ENCODE results near the gene CHRNA5.
"Not testable (repeated sequence)": the region's sequence is repeated elsewhere in the genome, so short reads cannot be mapped to it uniquely, and the experiment has no call there.

CHRNA5 gene

DNA sequence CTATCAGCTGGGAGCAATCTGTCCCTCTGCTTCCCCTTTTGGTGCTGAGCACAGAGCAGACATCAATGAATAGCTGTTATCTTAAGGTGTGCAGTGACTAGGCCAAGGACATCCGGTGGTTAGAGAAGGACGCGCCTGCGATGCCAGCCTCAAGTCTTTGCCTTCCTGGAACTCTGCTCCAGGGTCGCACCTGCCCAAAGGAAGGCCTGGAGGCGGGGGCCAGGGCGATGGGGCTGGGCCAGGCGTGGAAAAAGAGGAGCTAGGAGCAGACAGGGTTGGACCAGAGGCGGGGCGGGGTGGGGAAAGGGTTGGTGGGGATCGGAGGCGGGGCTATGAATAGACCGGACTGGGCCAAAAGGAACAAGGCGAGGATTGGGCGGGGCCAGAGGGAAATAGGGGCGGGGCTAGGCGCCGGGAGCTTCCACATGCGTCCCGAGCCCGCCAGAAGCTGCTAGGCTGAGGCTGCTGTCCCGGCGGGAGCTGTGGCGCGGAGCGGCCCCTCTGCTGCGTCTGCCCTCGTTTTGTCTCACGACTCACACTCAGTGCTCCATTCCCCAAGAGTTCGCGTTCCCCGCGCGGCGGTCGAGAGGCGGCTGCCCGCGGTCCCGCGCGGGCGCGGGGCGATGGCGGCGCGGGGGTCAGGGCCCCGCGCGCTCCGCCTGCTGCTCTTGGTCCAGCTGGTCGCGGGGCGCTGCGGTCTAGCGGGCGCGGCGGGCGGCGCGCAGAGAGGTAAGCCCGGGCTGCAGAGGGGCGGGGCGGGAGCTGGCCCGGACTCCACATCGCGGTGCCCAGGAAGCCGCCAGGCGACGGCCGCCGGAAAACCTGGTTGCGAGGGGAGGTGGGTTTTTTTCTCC is at the start of gene CHRNA5:
Gene CHRNA5, plus strand, starts transcription at position 424 of the 854 bp plus-strand sequence. Its CDS starts 200 bp downstream, at position 624.
- DNase-seq (ENCODE audit: low read depth in 2 of 2) = peak; percentile 58 to 70

DNA sequence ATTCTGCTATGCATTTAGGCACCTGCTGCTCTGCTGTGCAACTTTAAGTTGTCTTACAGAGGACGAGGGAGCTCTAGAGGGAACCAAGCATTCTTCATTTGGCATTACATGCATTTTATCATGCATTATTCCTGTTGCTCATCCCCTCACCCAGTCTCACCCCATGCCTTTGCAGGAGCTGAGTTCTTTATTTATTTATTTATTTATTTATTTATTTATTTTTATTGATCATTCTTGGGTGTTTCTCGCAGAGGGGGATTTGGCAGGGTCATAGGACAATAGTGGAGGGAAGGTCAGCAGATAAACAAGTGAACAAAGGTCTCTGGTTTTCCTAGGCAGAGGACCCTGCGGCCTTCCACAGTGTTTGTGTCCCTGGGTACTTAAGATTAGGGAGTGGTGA is 45.3 kb upstream of the CHRNA5 start:
- not testable (repeated sequence) for DNase-seq (ENCODE audit: low read depth in 2 of 2)

DNA sequence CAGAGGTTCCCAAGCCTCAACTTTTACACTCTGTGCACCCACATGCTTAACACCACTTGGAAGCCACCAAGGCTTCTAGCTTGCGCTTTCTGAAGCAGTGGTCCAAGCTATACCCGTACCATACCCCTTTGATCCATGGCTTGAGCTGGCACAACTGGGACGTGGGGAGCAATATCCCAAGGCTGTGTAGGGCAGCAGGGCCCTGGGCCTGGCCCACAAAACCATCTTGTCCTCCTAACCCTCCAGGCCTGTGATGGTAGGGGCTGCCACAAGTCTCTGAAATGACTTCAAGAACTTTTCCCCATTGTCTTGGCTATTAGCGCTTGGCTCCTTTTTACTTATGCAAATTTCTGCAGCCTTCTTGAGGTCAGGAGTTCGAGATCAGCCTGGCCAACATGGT is 41.1 kb upstream of the CHRNA5 start:
- no peak for DNase-seq (ENCODE audit: low read depth in 2 of 2)

DNA sequence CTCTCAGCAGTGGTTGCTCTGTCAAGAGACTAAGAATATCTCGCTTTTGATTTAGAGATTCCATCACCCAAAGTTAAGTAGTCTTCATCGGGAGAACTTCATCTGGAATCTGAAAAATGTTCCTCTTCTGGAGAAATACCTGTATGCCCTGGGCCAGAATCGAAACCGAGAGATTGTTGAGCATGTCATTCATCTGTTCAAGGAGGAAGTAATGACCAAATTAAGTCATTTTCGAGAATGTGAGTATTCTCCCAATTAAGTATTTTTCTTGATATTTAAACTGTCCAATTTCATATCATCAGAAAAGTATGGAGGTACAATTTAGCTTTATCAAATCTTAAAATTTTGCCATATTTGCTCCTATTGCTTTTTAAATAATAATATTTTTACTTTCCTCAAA is 38.0 kb upstream of the CHRNA5 start:
- DNase-seq (ENCODE audit: low read depth in 2 of 2) = no peak

DNA sequence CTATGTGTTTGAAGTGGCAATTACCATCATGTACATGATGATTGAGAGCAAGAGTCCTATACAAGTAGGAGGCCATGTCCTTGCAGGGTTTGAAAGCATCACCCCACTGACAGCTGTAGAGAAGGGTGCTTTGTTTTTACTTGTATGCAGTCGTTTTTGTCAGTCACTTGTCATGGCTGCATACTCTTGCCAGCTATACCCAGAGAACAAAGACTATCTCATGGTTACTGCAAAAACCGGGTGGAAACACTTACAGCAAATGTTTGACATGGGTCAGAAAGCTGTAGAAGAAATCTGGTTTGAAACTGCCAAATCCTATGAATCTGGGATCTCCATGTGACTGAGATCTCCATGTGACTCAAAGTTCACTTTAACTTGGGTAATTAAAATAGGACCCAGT is 32.0 kb upstream of the CHRNA5 start:
- DNase-seq (ENCODE audit: low read depth in 2 of 2) = no peak

DNA sequence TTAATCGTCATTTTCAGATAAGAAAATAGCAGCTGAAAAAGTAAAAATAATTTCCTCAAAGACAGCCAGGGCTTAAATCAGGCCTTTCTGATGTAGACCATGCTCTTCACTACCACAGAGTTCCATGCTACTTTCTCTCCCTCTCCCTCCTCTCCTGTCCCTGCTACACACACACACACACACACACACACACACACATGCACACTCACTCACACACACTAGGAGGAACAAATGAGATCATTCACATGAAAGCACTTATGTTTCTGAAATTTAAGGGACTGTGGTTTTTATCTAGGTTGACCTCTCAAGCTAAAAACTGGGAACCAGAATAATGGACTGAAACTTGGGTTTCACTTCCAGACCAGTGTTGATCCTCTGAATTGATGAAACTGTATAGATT is 29.2 kb upstream of the CHRNA5 start:
- no peak for DNase-seq (ENCODE audit: low read depth in 2 of 2)

DNA sequence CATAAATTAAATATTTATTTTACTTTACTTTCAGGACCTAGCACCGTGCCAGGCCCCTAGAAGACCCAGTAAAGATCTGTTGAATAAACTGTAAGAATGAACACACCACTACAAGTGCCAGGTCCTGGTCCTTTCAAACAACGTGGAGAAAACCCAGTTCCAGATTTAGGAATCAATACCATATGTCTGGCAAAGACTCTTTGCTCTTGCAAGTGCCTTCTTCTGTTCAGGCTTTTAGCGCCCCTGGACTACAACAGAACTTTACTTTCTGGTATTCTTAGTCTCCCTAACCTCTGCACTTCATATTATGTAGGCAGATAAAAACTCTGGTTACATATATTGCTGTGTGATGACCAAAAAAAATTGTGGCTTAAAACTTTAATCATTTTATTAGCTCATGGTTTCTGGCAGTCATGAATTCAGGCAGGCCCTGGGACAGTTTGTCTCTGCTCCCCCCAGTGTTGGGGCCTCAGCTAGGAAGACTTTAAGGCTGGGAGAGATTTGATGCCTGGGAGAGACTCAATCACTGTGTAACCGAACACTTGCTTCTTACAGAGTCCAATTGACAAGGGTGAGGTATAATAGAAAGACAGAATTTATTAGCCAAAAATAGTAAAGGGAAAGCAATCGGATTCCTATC is 27.9 kb upstream of the CHRNA5 start:
- DNase-seq (ENCODE audit: low read depth in 2 of 2) = no peak

DNA sequence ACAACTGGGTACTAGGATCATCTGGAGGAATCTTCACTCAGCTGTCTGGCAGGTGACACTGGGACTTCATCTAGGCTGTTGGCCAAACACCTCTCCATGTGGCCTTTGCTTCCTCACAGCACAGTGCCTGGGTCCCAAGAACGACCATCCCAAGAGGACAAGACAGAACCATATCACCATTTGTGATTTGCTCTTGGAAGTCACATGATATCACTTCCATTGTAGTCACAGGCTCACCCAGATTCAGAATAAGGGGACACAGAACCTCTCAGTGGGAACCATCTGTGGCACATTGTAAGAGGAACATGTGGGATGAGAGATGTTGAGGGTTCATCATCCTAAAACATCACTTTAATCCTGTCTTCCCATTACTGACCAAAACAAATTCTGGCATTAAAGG is 27.0 kb upstream of the CHRNA5 start:
- DNase-seq (ENCODE audit: low read depth in 2 of 2) = no peak

DNA sequence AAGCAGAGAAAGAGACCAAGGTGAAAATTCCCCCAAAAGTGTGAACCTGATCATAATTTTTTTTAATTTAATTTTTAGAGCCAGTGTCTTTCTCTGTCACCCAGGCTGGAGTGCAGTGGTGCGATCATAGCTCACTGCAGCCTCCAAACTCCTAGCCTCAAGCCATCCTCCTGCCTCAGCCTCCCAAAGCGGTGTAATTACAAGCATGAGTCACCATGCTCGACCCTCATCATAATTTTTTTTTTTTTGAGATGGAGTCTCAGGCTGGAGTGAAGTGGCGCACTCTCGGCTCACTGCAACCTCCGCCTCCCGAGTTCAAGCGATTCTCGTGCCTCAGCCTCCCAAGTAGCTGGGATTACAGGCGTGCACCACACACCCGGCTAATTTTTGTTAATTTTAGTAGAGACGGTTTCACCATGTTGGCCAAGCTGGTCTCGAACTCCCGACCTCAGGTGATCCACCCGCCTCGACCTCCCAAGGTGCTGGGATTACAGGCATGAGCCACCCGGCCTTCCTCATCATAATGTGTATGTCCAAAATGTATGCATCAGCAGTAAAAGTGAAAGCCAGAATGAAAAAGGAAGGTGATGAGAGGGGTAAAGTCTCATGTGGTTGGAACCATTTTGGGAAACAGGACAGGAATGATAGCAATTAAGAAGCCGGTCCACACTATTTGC is 25.7 kb upstream of the CHRNA5 start:
- DNase-seq (ENCODE audit: low read depth in 2 of 2) = not testable (repeated sequence)

DNA sequence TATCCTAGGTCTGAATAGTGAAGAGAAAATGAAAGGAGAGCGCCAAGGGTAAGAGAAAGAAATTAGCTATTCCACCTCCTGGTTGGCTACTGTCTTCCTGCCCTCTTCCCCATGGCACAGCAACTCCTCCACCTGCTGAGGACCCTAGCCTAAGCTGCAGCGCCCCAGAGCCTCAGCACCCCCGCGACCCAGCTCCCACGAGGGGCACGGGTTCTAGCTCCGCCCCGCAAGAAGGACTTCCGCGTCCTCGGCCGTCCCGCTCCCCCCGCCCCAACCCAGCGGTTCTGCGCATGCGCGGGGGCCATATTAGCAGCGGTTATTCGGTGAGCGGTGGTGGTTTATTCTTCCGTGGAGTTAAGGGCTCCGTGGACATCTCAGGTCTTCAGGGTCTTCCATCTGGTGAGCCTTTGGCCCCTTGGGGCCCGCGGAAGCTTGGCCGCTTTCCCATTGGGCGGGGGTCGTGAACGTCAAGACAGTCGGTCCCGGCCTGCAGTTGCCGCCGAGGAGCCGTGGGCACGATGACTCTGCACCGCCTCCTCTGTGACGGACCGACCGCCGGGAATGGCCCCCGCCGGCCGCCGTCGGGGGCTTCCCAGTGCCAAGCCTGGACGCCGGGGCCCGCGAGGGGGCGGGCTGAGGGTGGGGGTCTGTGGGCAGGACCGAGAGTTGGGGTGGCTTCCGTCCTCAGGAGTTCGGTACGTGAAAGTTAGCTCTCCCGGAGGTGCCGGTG is 25.0 kb upstream of the CHRNA5 start, which contains the start of gene PSMA4:
Gene PSMA4, plus strand, starts transcription at position 304 of the 730 bp plus-strand sequence. CDS start 1,484 bp downstream, outside the sequence.
- DNase-seq (ENCODE audit: low read depth in 2 of 2) = peak; percentile 91 to 93

DNA sequence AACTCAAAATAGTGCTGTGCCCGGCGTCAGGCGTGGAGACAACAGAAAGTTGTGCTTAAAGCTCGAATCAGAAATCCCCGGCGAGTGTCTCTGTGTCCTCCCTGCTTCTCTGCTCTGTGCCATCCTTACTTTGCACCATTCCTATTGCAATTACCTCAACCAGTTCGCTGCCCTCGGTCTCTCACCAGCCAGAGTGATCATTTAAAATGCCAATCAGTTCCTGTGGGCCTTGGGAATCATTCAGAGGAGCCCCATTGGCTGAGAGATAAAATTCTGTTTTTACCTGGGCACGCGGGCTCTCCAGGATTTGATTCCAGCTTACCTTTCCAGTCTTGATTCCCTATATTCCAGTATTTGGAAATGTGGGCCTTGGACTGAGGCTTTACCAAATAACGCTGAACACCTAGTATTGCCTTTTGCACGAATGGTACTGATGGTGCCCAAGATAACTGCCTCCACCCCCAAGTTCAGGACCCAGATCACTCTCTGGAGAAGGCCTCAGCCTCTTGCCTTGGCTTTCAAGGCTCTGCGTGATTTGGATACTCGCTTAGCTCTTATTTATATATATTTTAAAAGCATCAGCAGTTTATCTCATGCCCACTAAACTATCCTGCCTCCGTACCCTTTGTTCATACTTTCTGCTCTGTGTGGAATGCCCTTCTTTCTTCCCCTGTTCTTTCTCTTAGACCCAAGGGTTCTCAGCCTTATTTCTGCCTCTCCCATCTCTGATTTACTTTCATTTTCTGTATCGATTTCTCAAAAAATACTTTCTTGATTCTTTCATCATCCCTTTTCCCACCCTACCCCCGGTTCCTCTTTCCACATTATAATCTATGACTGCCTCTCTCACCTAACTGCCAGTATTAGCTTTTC is 24.2 kb upstream of the CHRNA5 start:
- DNase-seq (ENCODE audit: low read depth in 2 of 2) = no peak

DNA sequence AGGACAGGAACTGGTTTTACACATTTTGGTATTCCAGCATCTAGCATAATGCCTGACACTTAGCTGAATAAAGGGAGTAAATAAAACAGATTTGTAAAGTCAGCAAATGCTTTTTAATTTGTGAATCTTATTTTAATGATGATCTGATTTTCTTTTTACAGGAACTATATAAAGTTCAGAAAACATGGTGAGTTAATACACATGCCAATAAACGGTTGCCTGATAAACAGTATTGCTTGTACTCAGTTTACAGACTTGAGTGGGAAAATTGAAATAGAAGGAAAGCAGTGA is 23.6 kb upstream of the CHRNA5 start:
- no peak for DNase-seq (ENCODE audit: low read depth in 2 of 2)

DNA sequence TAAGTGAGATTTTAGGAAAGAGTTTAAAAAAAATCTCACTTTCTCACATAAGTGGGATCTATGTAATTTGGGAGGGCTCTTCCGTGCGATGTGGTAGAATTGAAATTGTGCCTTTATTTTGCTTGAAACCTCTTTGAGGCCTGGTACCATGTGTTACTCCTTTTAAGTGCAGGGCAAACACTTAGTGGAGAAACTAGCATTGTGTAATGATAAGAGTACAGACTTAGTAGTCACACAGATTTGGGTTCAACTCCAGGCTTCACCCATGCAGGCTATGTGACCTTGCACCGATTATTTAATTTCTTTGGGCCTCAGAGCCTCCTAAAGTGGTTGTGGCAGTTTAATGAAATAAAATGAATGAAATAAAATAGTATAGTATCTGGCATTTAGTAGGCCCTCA is 22.7 kb upstream of the CHRNA5 start:
- no peak for DNase-seq (ENCODE audit: low read depth in 2 of 2)

DNA sequence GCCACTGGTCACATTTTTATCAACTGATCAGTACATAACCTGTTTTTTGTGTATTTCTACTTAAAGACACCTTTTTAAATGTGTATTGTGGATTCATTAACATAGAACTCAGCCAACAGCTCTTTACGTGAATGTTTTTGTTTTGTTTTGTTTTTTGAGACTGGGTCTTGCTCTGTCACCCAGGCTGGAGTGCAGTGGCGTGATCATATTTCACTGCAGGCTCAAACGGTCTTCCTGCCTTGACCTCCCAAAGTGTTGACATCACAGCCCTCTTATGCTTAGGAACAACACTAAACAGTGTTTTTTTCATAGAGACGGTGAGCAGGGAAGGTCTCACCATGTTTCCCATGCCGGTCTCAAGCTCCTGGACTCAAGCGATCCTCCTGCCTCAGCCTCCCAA is 15.1 kb upstream of the CHRNA5 start:
- DNase-seq (ENCODE audit: low read depth in 2 of 2) = no peak

DNA sequence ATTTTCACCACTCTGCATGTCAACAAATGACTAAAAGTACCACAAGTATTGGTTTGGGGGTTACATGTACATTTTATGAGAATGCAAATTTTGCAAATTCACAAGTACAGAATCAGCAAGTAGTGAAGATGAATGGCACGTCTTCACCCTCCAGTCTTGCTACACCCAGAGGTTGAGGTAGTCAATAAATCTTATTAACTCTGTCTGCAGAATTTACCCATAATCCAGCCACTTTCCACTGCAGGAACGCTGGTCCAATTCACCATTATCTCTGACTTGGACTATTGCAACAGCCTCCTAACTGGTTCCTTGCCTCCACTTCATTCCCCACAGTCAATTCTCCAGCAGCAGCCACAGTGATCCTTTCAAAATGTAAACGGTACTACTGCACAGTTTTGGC is 14.5 kb upstream of the CHRNA5 start:
- no peak for DNase-seq (ENCODE audit: low read depth in 2 of 2)

DNA sequence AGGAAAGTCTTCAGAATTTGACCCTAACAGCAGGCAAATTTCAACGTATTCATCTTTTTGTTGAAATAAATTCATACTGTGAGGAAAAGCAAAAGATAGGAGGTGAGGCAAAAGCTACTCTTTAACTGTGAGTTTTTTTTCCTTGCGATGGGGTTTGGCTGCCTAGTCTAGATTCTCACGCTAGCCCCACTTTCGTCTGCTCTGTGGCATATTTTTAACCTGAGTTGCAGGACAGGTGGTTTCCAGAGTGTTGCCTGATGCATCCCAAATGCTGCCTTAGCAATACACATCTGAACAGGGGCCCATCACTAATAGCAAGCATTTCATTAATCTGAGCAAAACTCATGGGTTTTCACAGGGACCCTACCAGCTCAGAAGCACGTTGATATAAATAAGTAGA is 13.4 kb upstream of the CHRNA5 start:
- DNase-seq (ENCODE audit: low read depth in 2 of 2) = no peak

DNA sequence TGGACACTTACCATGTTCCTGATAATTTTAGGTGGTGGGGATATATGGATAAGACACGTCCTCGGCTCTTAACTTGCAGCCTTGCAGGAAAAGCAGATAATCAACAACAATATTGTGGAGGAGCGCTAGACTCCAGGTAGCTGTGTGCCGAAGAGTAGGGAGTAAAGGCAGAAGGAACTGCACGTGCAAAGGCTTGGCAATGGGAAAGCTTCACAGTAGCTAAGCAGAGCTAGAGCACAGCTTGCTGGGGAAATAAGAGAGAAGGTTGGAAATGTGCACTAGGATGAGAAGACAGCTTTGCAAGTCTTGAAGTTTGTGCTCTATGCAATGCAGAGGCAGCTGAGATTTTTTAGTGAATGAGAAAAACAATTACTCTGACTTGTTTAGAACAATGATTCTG is 12.7 kb upstream of the CHRNA5 start:
- DNase-seq (ENCODE audit: low read depth in 2 of 2) = no peak

DNA sequence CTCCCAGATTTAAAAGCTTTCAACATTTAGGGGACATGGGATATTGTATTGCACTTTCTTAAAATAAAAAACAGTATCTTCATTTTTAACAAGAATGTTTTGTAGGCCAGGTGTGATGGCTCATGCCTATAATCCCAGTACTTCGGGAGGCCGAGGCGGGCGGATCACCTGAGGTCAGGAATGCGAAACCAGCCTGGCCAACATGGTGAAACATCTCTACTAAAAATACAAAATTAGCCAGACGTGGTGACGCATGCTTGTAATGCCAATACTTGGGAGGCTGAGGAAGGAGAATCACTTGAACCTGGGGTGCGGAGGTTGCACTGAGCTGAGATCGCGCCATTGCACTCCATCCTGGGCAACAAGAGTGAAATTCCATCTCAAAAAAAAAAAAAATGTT is 5.1 kb upstream of the CHRNA5 start:
- not testable (repeated sequence) for DNase-seq (ENCODE audit: low read depth in 2 of 2)

DNA sequence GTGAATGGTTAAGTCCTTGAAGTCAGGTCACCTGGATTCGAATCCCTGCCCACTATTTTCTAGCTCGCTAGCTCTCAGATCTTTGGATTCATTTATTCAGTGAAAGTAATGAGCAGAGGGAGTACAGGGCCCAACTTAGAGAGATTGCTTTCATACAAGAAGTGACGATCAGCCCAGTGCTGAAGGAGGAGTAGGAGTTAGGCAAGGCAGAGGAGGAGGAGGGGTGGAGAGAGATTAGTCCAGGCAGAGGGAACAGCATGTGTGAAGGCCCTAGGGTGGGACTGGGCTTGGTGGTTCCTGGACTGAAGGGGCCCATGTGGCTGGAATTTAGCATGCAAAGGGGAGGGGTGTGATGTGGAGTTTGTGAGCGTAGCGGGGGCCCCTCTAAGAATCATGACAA is 3.8 kb upstream of the CHRNA5 start:
- DNase-seq (ENCODE audit: low read depth in 2 of 2) = no peak

DNA sequence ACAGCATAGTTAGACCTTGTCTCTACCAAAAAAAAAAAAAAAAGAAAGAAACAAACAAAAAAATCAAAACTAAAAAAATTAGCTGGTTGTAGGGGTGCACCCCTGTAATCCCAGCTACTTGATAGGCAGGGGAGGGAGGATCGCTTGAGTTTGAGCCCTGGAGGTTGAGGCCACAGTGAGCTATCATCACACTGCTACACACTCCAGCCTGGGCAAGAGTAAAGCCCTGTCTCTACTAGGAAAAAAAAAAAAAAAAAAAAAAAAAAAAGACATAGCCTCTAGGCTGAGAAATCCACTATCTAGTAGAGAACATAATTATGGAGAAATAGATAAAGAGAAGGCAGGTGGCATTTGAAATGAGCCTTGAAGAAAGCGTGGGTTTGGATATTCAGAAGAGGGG is 2.2 kb upstream of the CHRNA5 start:
- no peak for DNase-seq (ENCODE audit: low read depth in 2 of 2)

DNA sequence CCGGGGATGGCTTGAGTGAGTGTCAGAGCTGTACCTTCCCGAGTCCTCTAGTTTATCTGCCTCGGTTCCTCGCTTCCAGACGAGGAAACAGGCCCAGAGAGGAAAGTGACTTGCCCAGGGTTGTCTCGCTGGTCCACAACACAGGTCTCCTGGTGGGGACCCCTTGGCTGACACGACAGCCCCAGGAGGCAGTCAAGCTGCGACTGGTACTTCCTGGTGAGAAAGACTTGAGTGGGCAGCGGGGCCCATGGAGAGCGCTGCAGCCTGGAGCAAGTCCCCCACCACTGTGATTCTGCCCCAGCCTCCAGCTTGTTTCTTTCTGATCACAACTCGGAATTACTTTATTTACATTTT is 600 bp upstream of the CHRNA5 start:
- no peak for DNase-seq (ENCODE audit: low read depth in 2 of 2)
